Ramos (cell line): ENCODE data around the gene PPP1CB.
"Not testable (repeated sequence)": the region's sequence is repeated elsewhere in the genome, so short reads cannot be mapped to it uniquely, and the experiment has no call there.

Experiments
- in situ Hi-C: fragments of 300-500 bp; cut with MboI; formaldehyde crosslinking; loops from one replicate; pipeline ENCODE4 v1.14.3; 2022; ENCODE audit warnings: low sequenced_read_pairs; ENCODE audit not compliant: unreplicated experiment

PPP1CB gene

GRCh38 chr2:28742619-28743018 is 9.0 kb upstream of the PPP1CB start:
- in situ Hi-C loops: not testable (repeated sequence)

GRCh38 chr2:28745225-28745624 is 6.4 kb upstream of the PPP1CB start:
- in situ Hi-C loops: no loop called here

- in situ Hi-C loops: no loop called here
Measured at GRCh38 chr2:28745876-28746275, 5.8 kb upstream of the PPP1CB start.

GRCh38 chr2:28746429-28747111 is 5.1 kb upstream of the PPP1CB start:
- in situ Hi-C loops: no loop called here

GRCh38 chr2:28747714-28748113 is 3.9 kb upstream of the PPP1CB start:
- in situ Hi-C loops: no loop called here

- in situ Hi-C loops: no loop called here
Measured at GRCh38 chr2:28748176-28748575, 3.5 kb upstream of the PPP1CB start.

- in situ Hi-C loops: no loop called here
Measured at GRCh38 chr2:28748941-28749340, 2.7 kb upstream of the PPP1CB start.

- in situ Hi-C loops: no loop called here
Measured at GRCh38 chr2:28749526-28749925, 2.1 kb upstream of the PPP1CB start.

GRCh38 chr2:28750316-28751251 is 1.0 kb upstream of the PPP1CB start:
- in situ Hi-C loops: no loop called here

- in situ Hi-C loops: no loop called here
Measured at GRCh38 chr2:28751956-28752630, 463 bp downstream of the PPP1CB start.

GRCh38 chr2:28752631-28753376 is 1.2 kb downstream of the PPP1CB start:
- in situ Hi-C loops: no loop called here

- in situ Hi-C loops: no loop called here
Measured at GRCh38 chr2:28754321-28754720, 2.7 kb downstream of the PPP1CB start.

- in situ Hi-C loops: no loop called here
Measured at GRCh38 chr2:28755421-28755820, 3.8 kb downstream of the PPP1CB start.

- in situ Hi-C loops: no loop called here
Measured at GRCh38 chr2:28758459-28758858, 6.8 kb downstream of the PPP1CB start.

GRCh38 chr2:28761420-28761819 is 9.8 kb downstream of the PPP1CB start:
- in situ Hi-C loops: no loop called here

- in situ Hi-C loops: no loop called here
Measured at GRCh38 chr2:28764909-28765711, 13.5 kb downstream of the PPP1CB start.

GRCh38 chr2:28766070-28766469 is 14.4 kb downstream of the PPP1CB start:
- in situ Hi-C loops: no loop called here

- in situ Hi-C loops: no loop called here
Measured at GRCh38 chr2:28767337-28767736, 15.7 kb downstream of the PPP1CB start.

GRCh38 chr2:28768422-28768821 is 16.8 kb downstream of the PPP1CB start:
- in situ Hi-C loops: no loop called here
